Measurements from ENCODE around the gene OMP. TPM values are rescaled to one million over a fixed set of nuclear protein-coding genes. Genes with fewer than 3 reads are reported as not detected.
A peak's percentile ranks its signal among the peaks of the same experiment; 100 is the strongest.

The OMP gene
- total and polyA plus RNA-seq, 2 of the 13 experiments (the other 11 are each of a cell fraction or from before 2014, with no cell fraction given): not detected

DNA sequence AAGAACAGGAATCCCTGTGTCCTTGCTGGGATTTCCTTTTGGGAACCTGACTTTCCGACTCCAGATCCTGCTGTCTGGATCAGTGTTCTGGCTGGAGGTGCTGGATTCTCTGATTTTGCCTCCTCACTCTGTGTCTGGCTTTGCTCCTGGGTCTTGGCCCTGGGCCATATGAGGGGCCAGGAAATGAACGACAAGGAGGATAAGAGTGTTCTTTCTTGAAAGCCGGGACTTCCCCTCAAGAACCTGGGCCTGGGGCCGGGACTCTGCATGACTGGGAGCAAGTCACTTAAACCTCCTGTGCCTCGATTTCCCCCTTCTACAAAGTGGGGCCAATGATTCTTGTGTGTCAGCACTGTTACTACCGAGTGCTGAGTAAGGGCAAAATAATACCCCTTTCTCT is 22.6 kb downstream of the OMP start:
- in situ Hi-C loops (cut with HindIII; ENCODE audit: extremely low pct_ligation_motif_present, low pct_unique_long_range_greater_than_20kb) (loop anchor here (5.0 kb wide), 1 partner anchor 62 kb away; no protein-coding TSS in a partner anchor), intact Hi-C loops (cut with micrococcal nuclease; ENCODE audit: unreplicated experiment) (no loop called here)
- H3K36me3 ChIP-seq (replicated peaks in 1 of 2; ENCODE audit: control insufficient read depth in 1 of 2, insufficient read depth in 2 of 2, low read length in 2 of 2): no peaks in the 10 kb centered on the region
- TF ChIP-seq MAFK (conservative IDR thresholded peaks at IDR 0.05 in 1 of 2, IDR thresholded peaks at IDR 0.05 in 1 of 2; ENCODE audit: low read length in 2 of 2) (peak in 1 of 2 experiments; percentile 49; a peak in 1 of 4 replicates), NR2C2 (CRISPR knock-in tag; IDR thresholded peaks at IDR 0.05; ENCODE audit: borderline replicate concordance) (no peak)
- CTCF ChIA-PET (ENCODE audit: low intra/inter-chr PET ratio, low total read pairs): interaction anchor here (5.0 kb wide), 1 partner anchor 62 kb away, joined by 150 read pairs; no protein-coding TSS in a partner anchor
- FAIRE-seq: no peak
- POLR2A ChIA-PET: no interaction called here
- 39% methylated on average over 3 of the region's 6 CpGs for WGBS (ENCODE audit: low lambda C conversion rate)
- H3K9ac ChIP-seq (ENCODE audit: insufficient read depth, low read depth, low read length): no peak overlapping the region
- no TSS peak for BruUV-seq (replicated peaks)
- DNase-seq (ENCODE audit: low spot score): no peak
- H3K79me2 ChIP-seq (ENCODE audit: insufficient read depth, low read length): no peaks in the 10 kb centered on the region
- H3K27ac ChIP-seq (ENCODE audit: extremely low read length, insufficient read depth, low read length): no peak overlapping the region
- no peak overlapping the region for H3K4me3 ChIP-seq (replicated peaks in 1 of 3; ENCODE audit: insufficient read depth in 1 of 3, low read depth in 2 of 3, low read length in 3 of 3)
- peaks cover 37% of the 10 kb centered on the region for H3K4me1 ChIP-seq (ENCODE audit: insufficient read depth, low read length)
- H3K27me3 ChIP-seq (ENCODE audit: control insufficient read depth in 1 of 2, insufficient read depth in 2 of 2, low read length in 2 of 2): peaks cover 0 to 13% of the 10 kb centered on the region in 2 experiments; a peak in 2 of 5 replicates
- no peak for ATAC-seq
- H3K4me2 ChIP-seq (ENCODE audit: low read depth, low read length): no peak overlapping the region
- no peak overlapping the region for H2AFZ ChIP-seq (ENCODE audit: low read length)
- no peaks in the 10 kb centered on the region for H4K20me1 ChIP-seq (ENCODE audit: insufficient read depth, low read length)
- H3K9me3 ChIP-seq (ENCODE audit: low read length): no peaks in the 10 kb centered on the region

- BruUV-seq (replicated peaks): no TSS peak
- CTCF ChIA-PET (ENCODE audit: low intra/inter-chr PET ratio, low total read pairs): interaction anchor here (2.6 to 5.0 kb wide), 2 partner anchors 62 to 67 kb away, joined by 15 to 150 read pairs; no protein-coding TSS in a partner anchor
- no peak for FAIRE-seq
- TF ChIP-seq NAIF1 (CRISPR knock-in tag; IDR thresholded peaks at IDR 0.05; ENCODE audit: borderline replicate concordance) (no peak), KLF6 (CRISPR knock-in tag; IDR thresholded peaks at IDR 0.05) (no peak), ZNF549 (CRISPR knock-in tag; IDR thresholded peaks at IDR 0.05) (no peak), ATF1 (CRISPR knock-in tag; IDR thresholded peaks at IDR 0.05) (no peak), FOSL2 (CRISPR knock-in tag; IDR thresholded peaks at IDR 0.05) (no peak), ZNF841 (CRISPR knock-in tag; IDR thresholded peaks at IDR 0.05; ENCODE audit: borderline replicate concordance) (no peak), ZNF598 (CRISPR knock-in tag; IDR thresholded peaks at IDR 0.05; ENCODE audit: borderline replicate concordance) (no peak), NCOA2 (CRISPR knock-in tag; IDR thresholded peaks at IDR 0.05) (no peak), ZNF577 (CRISPR knock-in tag; IDR thresholded peaks at IDR 0.05; ENCODE audit: borderline replicate concordance, low read depth) (no peak), MEF2D (CRISPR knock-in tag; IDR thresholded peaks at IDR 0.05) (no peak)
- TF ChIP-seq, protein P1, sequence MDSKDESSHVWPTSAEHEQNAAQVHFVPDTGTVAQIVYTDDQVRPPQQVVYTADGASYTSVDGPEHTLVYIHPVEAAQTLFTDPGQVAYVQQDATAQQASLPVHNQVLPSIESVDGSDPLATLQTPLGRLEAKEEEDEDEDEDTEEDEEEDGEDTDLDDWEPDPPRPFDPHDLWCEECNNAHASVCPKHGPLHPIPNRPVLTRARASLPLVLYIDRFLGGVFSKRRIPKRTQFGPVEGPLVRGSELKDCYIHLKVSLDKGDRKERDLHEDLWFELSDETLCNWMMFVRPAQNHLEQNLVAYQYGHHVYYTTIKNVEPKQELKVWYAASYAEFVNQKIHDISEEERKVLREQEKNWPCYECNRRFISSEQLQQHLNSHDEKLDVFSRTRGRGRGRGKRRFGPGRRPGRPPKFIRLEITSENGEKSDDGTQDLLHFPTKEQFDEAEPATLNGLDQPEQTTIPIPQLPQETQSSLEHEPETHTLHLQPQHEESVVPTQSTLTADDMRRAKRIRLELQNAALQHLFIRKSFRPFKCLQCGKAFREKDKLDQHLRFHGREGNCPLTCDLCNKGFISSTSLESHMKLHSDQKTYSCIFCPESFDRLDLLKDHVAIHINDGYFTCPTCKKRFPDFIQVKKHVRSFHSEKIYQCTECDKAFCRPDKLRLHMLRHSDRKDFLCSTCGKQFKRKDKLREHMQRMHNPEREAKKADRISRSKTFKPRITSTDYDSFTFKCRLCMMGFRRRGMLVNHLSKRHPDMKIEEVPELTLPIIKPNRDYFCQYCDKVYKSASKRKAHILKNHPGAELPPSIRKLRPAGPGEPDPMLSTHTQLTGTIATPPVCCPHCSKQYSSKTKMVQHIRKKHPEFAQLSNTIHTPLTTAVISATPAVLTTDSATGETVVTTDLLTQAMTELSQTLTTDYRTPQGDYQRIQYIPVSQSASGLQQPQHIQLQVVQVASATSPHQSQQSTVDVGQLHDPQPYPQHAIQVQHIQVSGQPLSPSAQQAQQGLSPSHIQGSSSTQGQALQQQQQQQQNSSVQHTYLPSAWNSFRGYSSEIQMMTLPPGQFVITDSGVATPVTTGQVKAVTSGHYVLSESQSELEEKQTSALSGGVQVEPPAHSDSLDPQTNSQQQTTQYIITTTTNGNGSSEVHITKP (CRISPR knock-in tag; IDR thresholded peaks at IDR 0.05; ENCODE audit: low read depth): no peak
These were observed 23.1 kb downstream of the OMP start for GRCh38 chr11:77125695-77126094.

More at GRCh38 chr11:77125695-77126094, 23.1 kb downstream of the OMP start:
- Histone ChIP-seq H3K36me3 (replicated peaks in 1 of 2; ENCODE audit: control insufficient read depth in 1 of 2, insufficient read depth in 2 of 2, low read length in 2 of 2) (no peaks in the 10 kb centered on the region), H3K4me3 (replicated peaks in 1 of 3; ENCODE audit: insufficient read depth in 1 of 3, low read depth in 2 of 3, low read length in 3 of 3) (no peak overlapping the region), H3K4me2 (ENCODE audit: low read depth, low read length) (no peak overlapping the region), H4K20me1 (ENCODE audit: insufficient read depth, low read length) (no peaks in the 10 kb centered on the region), H3K27ac (ENCODE audit: extremely low read length, insufficient read depth, low read length) (no peak overlapping the region), H3K9ac (ENCODE audit: insufficient read depth, low read depth, low read length) (no peak overlapping the region), H3K9me3 (ENCODE audit: low read length) (no peaks in the 10 kb centered on the region), H3K27me3 (ENCODE audit: control insufficient read depth in 1 of 2, insufficient read depth in 2 of 2, low read length in 2 of 2) (peaks cover 0 to 13% of the 10 kb centered on the region in 2 experiments; a peak in 2 of 5 replicates), H3K4me1 (ENCODE audit: insufficient read depth, low read length) (peaks cover 42% of the 10 kb centered on the region), H2AFZ (ENCODE audit: low read length) (no peak overlapping the region), H3K79me2 (ENCODE audit: insufficient read depth, low read length) (no peaks in the 10 kb centered on the region)
- WGBS (ENCODE audit: low lambda C conversion rate): 25% methylated on average over 4 of the region's 4 CpGs
- in situ Hi-C loops (cut with HindIII; ENCODE audit: extremely low pct_ligation_motif_present, low pct_unique_long_range_greater_than_20kb): loop anchor here (5.0 kb wide), 1 partner anchor 62 kb away; no protein-coding TSS in a partner anchor
- no peak for DNase-seq (ENCODE audit: low spot score)
- no peak for ATAC-seq
- intact Hi-C loops (cut with micrococcal nuclease; ENCODE audit: unreplicated experiment): loop anchor here (2.0 kb wide), 1 partner anchor 423 kb away; no protein-coding TSS in a partner anchor
- POLR2A ChIA-PET: interaction anchor here (3.1 kb wide), 1 partner anchor 48 kb away, joined by 12 read pairs; no protein-coding TSS in a partner anchor

Measured in HepG2 (cell line).